Measurements from ENCODE around the gene FLNB. TPM values are rescaled to one million over a fixed set of nuclear protein-coding genes. Genes with fewer than 3 reads are reported as not detected.
A peak's percentile ranks its signal among the peaks of the same experiment; 100 is the strongest.

The FLNB gene
- total and polyA plus RNA-seq, 2 of the 13 experiments (the other 11 are each of a cell fraction or from before 2014, with no cell fraction given), result 106 to 130 TPM

- TF ChIP-seq ZNF407 (CRISPR knock-in tag; IDR thresholded peaks at IDR 0.05; ENCODE audit: not compliant biosample characterization) (no peak), KDM2A (CRISPR knock-in tag; IDR thresholded peaks at IDR 0.05; ENCODE audit: borderline replicate concordance, low read depth) (peak; percentile 62; the same call in 1 of the 2 replicates), ZNF335 (CRISPR knock-in tag; IDR thresholded peaks at IDR 0.05) (no peak), HOXA7 (CRISPR knock-in tag; IDR thresholded peaks at IDR 0.05) (no peak), ZNF670 (CRISPR knock-in tag; IDR thresholded peaks at IDR 0.05; ENCODE audit: borderline replicate concordance) (no peak), PRDM15 (CRISPR knock-in tag; IDR thresholded peaks at IDR 0.05) (peak; percentile 35; the same call in 1 of the 2 replicates), SAFB2 (CRISPR knock-in tag; IDR thresholded peaks at IDR 0.05; ENCODE audit: borderline replicate concordance, low read depth) (no peak; the same call in 1 of the 2 replicates)
- TF ChIP-seq, protein P1, sequence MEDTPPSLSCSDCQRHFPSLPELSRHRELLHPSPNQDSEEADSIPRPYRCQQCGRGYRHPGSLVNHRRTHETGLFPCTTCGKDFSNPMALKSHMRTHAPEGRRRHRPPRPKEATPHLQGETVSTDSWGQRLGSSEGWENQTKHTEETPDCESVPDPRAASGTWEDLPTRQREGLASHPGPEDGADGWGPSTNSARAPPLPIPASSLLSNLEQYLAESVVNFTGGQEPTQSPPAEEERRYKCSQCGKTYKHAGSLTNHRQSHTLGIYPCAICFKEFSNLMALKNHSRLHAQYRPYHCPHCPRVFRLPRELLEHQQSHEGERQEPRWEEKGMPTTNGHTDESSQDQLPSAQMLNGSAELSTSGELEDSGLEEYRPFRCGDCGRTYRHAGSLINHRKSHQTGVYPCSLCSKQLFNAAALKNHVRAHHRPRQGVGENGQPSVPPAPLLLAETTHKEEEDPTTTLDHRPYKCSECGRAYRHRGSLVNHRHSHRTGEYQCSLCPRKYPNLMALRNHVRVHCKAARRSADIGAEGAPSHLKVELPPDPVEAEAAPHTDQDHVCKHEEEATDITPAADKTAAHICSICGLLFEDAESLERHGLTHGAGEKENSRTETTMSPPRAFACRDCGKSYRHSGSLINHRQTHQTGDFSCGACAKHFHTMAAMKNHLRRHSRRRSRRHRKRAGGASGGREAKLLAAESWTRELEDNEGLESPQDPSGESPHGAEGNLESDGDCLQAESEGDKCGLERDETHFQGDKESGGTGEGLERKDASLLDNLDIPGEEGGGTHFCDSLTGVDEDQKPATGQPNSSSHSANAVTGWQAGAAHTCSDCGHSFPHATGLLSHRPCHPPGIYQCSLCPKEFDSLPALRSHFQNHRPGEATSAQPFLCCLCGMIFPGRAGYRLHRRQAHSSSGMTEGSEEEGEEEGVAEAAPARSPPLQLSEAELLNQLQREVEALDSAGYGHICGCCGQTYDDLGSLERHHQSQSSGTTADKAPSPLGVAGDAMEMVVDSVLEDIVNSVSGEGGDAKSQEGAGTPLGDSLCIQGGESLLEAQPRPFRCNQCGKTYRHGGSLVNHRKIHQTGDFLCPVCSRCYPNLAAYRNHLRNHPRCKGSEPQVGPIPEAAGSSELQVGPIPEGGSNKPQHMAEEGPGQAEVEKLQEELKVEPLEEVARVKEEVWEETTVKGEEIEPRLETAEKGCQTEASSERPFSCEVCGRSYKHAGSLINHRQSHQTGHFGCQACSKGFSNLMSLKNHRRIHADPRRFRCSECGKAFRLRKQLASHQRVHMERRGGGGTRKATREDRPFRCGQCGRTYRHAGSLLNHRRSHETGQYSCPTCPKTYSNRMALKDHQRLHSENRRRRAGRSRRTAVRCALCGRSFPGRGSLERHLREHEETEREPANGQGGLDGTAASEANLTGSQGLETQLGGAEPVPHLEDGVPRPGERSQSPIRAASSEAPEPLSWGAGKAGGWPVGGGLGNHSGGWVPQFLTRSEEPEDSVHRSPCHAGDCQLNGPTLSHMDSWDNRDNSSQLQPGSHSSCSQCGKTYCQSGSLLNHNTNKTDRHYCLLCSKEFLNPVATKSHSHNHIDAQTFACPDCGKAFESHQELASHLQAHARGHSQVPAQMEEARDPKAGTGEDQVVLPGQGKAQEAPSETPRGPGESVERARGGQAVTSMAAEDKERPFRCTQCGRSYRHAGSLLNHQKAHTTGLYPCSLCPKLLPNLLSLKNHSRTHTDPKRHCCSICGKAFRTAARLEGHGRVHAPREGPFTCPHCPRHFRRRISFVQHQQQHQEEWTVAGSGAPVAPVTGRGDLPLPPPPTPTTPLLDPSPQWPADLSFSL (CRISPR knock-in tag; IDR thresholded peaks at IDR 0.05), result no peak
Measured at GRCh38 chr3:58049143-58049785, 41.0 kb downstream of the FLNB start (continued).
